Stimulated activated naive B cell treated with anti-CD40 and anti-IgM and Interleukin-4, amounts not matched to agents 10 μg/mL and 1 μg/mL and 100 μg/mL, for 72 hours (primary cell): ENCODE data around the gene GPR162.

Source experiments
- ATAC-seq, 2 donors: fragments of 150-1000 bp; cut with Tn5 transposase; replicated peaks; 2 replicates each; pipeline ENCODE4 v1.10.0; 2021; ENCODE audit warnings: moderate library complexity in 1 of 2
- DNase-seq: peaks from one replicate; pipeline ENCODE4 v3.0.0; 2021
- H3K27ac Mint-ChIP-seq: one replicate; pipeline ENCODE4 v1.8.0; 2022; ENCODE audit warnings: mild to moderate bottlenecking, mixed read lengths
- H3K27me3 Mint-ChIP-seq, 2 donors: one replicate each; pipeline ENCODE4 v1.8.0; 2022; ENCODE audit warnings: mixed read lengths in 2 of 2
- H3K36me3 Mint-ChIP-seq, 2 donors: one replicate each; pipeline ENCODE4 v1.8.0; 2022; ENCODE audit warnings: mixed read lengths in 2 of 2, mild to moderate bottlenecking in 1 of 2
- H3K4me1 Mint-ChIP-seq, 2 donors: one replicate each; pipeline ENCODE4 v1.8.0; 2022; ENCODE audit warnings: mixed read lengths in 2 of 2, mild to moderate bottlenecking in 1 of 2
- H3K4me3 Mint-ChIP-seq, 2 donors: one replicate each; pipeline ENCODE4 v1.8.0; 2022; ENCODE audit warnings: mild to moderate bottlenecking in 2 of 2, mixed read lengths in 2 of 2, moderate library complexity in 1 of 2
- H3K9me3 Mint-ChIP-seq, 2 donors: one replicate each; pipeline ENCODE4 v1.8.0; 2022; ENCODE audit warnings: mixed read lengths in 2 of 2, mild to moderate bottlenecking in 1 of 2

The GPR162 gene

DNA sequence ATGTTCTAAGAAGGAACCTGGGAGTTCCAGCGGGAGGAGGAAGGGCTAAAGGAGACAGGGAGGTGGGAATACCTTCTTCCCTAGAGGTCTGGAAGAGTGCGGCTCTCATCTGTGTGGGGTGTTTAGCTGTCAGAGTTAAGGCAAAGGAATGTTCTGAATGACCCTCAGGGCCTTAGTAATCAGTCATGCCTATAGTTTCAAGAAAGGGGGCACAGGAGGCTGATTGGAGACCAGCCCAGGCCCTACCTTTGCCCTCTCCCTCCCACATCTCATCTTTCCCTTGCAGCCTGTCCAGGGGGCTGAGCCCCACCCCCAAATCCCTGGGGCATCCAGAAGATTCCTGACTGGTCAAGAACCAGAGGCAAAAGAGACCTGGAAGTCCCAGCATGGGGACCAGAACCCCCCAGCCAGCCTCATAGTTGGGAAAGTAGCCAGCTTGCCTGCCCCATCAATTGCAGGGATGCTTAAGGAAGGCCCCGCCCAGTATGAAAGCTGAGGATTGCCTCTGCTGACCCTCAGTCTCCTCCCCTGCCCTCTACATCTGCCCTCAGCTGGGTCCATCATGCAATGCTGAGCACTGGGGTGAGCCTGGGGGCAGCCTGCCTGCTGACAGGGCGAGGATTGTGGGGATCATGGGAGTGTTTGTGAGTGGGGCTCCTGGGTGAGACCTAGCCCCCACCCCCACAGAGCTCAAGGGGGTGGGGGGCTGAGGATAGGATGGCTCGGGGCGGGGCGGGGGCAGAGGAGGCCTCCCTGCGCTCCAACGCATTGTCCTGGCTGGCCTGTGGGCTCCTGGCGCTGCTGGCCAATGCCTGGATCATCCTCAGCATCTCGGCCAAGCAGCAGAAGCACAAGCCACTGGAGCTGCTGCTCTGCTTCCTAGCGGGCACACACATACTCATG, 1.8 kb downstream of the GPR162 start:
- no peak overlapping the region for H3K4me3 Mint-ChIP-seq
- H3K27ac Mint-ChIP-seq: no peak overlapping the region
- H3K4me1 Mint-ChIP-seq: peaks cover 25 to 35% of the 10 kb centered on the region in 2 donors
- DNase-seq: no peak
- no peaks in the 10 kb centered on the region for H3K9me3 Mint-ChIP-seq
- no peak for ATAC-seq
- peaks cover 72 to 96% of the 10 kb centered on the region in 2 donors for H3K27me3 Mint-ChIP-seq
- peaks cover 0 to 1% of the 10 kb centered on the region in 2 donors for H3K36me3 Mint-ChIP-seq

DNA sequence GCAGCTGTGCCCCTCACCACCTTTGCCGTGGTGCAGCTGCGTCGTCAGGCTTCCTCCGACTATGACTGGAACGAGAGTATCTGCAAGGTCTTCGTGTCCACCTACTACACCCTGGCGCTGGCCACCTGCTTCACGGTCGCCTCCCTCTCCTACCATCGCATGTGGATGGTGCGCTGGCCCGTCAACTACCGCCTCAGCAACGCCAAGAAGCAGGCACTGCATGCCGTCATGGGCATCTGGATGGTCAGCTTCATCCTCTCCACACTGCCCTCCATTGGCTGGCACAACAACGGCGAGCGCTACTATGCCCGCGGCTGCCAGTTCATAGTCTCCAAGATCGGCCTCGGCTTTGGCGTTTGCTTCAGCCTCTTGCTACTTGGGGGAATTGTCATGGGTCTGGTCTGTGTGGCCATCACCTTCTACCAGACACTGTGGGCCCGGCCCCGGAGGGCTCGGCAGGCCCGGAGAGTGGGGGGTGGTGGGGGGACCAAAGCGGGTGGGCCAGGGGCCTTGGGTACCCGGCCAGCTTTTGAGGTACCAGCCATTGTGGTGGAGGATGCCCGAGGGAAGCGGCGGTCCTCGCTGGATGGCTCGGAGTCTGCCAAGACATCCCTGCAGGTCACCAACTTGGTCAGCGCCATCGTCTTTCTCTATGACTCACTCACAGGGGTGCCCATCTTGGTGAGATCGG, 2.6 kb downstream of the GPR162 start:
- DNase-seq: no peak
- no peak for ATAC-seq
- no peak overlapping the region for H3K27ac Mint-ChIP-seq
- H3K27me3 Mint-ChIP-seq: peaks cover 78 to 94% of the 10 kb centered on the region in 2 donors
- H3K36me3 Mint-ChIP-seq: peaks cover 0 to 1% of the 10 kb centered on the region in 2 donors
- peaks cover 30 to 41% of the 10 kb centered on the region in 2 donors for H3K4me1 Mint-ChIP-seq
- no peak overlapping the region for H3K4me3 Mint-ChIP-seq
- no peaks in the 10 kb centered on the region for H3K9me3 Mint-ChIP-seq

DNA sequence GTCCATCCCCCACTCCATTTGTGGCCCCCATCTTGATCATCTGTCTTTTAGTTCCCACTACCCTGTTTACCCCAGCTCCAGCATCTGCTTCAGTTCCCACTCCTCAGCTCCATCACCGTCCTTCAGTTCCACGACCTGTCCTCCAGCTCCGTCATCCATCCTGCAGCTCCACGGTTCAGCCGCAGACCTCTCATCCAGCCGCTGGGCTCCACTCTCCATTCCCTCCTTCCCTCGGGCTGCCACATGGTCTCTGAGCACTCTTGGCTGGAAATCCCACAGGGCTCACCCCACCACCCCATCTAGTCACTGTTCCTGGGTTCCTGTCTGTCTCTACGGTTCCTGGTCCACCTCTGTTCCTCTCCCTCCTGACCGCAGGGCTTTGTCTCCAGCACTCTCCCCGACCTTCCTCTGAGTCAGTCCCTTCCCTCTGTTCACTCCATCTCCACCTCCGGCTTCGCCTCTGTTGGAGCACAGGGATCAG, 3.3 kb downstream of the GPR162 start:
- H3K9me3 Mint-ChIP-seq: no peaks in the 10 kb centered on the region
- H3K27ac Mint-ChIP-seq: no peak overlapping the region
- H3K36me3 Mint-ChIP-seq: peaks cover 0 to 1% of the 10 kb centered on the region in 2 donors
- peaks cover 82 to 94% of the 10 kb centered on the region in 2 donors for H3K27me3 Mint-ChIP-seq
- no peak overlapping the region for H3K4me3 Mint-ChIP-seq
- no peak for DNase-seq
- H3K4me1 Mint-ChIP-seq: peaks cover 33 to 46% of the 10 kb centered on the region in 2 donors
- ATAC-seq: no peak

DNA sequence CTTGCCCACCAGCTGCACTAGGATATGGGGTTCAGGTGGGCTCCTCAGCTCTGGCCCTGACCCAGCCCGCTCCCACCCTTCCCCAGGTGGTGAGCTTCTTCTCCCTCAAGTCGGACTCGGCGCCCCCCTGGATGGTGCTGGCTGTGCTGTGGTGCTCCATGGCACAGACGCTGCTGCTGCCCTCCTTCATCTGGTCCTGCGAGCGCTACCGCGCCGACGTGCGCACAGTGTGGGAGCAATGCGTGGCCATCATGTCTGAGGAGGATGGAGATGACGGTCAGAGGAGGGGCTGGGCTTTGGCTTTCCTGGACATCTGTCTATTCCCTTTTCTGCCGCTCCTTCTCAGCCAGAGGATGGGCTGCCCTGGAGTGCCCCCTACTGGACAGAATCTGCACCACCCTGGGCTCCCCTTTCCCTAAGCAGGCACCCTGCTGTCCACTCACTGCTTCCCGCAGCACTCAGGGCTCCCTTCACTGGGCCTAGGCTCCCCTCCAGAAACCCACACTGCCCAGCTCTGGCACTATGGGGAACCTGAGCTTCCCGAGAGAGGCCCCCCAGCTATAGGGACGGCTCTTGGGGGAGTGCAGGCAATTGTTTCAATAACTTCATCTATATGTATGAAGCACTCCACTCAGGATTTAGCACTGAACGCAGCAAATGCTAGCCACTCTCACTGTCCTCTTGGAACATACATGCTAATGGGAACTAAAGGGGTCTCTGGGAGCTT, 3.9 kb downstream of the GPR162 start:
- peaks cover 85 to 94% of the 10 kb centered on the region in 2 donors for H3K27me3 Mint-ChIP-seq
- H3K9me3 Mint-ChIP-seq: no peaks in the 10 kb centered on the region
- no peaks in the 10 kb centered on the region for H3K36me3 Mint-ChIP-seq
- H3K4me3 Mint-ChIP-seq: no peak overlapping the region
- peaks cover 33 to 46% of the 10 kb centered on the region in 2 donors for H3K4me1 Mint-ChIP-seq
- ATAC-seq (peak; percentile 81), DNase-seq (peak; percentile 66)
- no peak overlapping the region for H3K27ac Mint-ChIP-seq

DNA sequence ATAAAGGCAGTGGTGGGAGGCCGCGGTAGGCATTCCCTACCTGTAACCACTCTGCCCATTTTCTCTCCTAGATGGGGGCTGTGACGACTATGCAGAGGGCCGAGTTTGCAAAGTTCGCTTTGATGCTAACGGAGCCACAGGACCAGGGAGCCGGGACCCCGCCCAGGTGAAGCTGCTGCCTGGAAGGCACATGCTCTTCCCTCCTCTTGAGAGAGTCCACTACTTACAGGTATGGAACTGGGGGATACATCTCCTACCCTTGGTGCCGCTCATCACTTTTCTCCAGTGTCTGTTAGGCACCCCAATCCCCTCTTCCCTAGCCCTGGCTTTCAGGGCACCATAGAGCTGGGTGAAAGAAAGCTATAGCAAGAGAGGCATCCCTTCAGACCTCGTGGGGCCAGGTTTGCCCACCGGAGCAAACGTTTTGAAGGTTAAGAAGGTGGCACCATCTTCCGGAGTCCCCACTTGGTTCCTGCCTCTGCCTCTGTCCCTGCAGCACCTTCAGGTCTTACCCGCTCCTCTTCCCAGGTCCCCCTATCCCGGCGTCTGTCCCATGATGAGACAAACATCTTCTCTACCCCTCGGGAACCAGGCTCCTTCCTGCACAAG, 4.6 kb downstream of the GPR162 start:
- Mint-ChIP-seq H3K4me3 (no peak overlapping the region), H3K4me1 (peaks cover 29 to 40% of the 10 kb centered on the region in 2 donors), H3K27ac (peak overlapping the region; percentile 62), H3K36me3 (no peaks in the 10 kb centered on the region), H3K9me3 (no peaks in the 10 kb centered on the region), H3K27me3 (peaks cover 85 to 94% of the 10 kb centered on the region in 2 donors)
- DNase-seq (no peak), ATAC-seq (no peak)

DNA sequence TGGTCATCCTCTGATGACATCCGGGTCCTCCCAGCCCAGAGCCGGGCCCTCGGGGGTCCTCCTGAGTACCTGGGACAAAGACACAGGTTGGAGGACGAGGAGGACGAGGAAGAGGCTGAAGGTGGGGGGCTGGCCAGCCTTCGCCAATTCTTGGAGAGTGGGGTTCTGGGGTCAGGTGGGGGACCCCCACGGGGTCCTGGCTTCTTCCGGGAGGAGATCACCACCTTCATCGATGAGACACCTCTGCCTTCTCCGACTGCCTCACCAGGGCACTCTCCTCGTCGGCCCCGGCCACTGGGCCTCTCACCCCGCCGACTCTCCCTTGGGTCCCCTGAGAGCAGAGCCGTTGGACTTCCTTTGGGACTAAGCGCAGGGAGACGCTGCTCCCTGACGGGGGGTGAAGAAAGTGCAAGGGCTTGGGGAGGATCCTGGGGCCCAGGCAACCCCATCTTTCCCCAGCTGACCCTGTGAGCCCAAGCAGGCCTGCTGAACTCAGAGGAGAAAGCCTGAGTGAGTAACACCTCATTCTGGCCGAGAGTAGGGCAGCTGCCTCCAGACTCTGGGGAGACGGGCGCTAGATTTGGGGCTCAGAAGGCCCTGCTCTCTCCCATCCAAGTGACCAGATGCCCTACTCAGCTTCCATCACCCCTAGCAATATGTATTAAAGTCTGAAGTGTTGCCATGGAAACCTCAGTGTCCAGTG, 5.3 kb downstream of the GPR162 start:
- no peak for ATAC-seq
- Mint-ChIP-seq H3K27ac (peak overlapping the region; percentile 62), H3K4me3 (peak overlapping the region; percentile 44 to 64), H3K9me3 (no peaks in the 10 kb centered on the region), H3K36me3 (no peaks in the 10 kb centered on the region), H3K27me3 (peaks cover 88 to 96% of the 10 kb centered on the region in 2 donors), H3K4me1 (peaks cover 27 to 35% of the 10 kb centered on the region in 2 donors)
- no peak for DNase-seq

DNA sequence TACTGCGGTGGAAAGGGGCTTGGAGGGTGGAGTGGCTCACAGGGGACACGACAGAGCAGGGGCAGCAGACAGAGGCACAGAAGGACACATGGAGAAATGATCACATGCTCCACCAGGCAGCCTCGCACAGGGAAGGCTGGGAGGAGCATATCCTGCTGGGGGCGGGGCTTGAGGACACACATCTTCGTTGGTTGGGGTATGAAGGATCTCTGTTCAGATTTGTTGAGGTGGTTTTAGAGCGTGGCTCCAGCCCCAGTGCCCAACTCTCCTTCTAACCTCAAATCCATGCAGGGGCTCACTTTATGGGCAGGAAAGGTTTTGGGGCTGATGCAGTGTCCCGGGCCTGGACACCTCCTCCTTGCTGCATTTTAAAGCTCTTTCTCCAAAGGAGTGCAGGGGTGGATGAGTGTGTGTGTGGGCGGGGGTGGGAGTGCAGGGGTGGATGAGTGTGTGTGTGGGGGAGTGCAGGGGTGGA, 5.9 kb downstream of the GPR162 start:
- H3K36me3 Mint-ChIP-seq: no peaks in the 10 kb centered on the region
- peak overlapping the region; percentile 40 for H3K27ac Mint-ChIP-seq
- peaks cover 24 to 30% of the 10 kb centered on the region in 2 donors for H3K4me1 Mint-ChIP-seq
- H3K9me3 Mint-ChIP-seq: no peaks in the 10 kb centered on the region
- DNase-seq: no peak
- H3K4me3 Mint-ChIP-seq: peak overlapping the region; percentile 44 to 64
- peaks cover 86 to 94% of the 10 kb centered on the region in 2 donors for H3K27me3 Mint-ChIP-seq
- ATAC-seq: no peak

DNA sequence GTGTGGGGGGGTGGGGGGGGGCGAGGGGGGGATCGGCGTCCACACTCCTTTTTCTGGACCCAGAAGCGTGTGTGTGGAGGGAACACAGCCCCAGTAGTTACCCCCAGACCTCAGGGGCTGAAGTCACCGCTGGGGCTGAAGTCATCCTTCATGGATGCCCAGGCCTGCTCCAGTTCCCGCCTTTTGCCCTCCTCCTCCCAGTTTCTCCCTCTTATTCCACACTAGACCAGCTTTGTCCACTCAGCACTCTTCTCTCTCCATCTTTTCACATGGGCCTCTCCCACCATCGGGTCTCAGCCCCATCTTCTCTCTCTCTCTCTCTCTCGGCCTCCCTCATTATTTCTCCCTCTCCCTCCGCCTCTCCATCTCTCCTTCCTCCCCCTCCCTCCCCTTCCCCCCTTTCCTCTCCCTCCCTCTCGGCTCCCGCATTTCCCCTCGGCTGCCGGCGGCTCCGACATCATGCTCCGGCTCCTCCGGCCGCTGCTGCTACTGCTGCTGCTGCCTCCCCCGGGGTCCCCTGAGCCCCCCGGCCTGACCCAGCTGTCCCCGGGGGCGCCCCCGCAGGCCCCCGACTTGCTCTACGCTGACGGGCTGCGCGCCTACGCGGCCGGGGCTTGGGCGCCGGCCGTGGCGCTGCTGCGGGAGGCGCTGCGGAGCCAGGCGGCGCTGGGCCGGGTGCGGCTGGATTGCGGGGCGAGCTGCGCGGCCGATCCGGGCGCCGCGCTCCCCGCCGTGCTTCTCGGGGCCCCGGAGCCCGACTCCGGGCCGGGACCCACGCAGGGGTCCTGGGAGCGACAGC, 6.6 kb downstream of the GPR162 start, which contains the start of gene P3H3:
P3H3 (plus strand) TSS at position 426 of the 799 bp plus-strand sequence; CDS start at position 460, 34 bp downstream.
- no peaks in the 10 kb centered on the region for H3K9me3 Mint-ChIP-seq
- peak within 1 kb of the TSS; percentile 76 for H3K27ac Mint-ChIP-seq
- peaks cover 79 to 88% of the 10 kb centered on the region in 2 donors for H3K27me3 Mint-ChIP-seq
- H3K4me3 Mint-ChIP-seq: peak within 1 kb of the TSS; percentile 78 to 85
- ATAC-seq (peak; percentile 9 to 23), DNase-seq (no peak)
- peaks cover 21 to 30% of the 10 kb centered on the region in 2 donors for H3K4me1 Mint-ChIP-seq
- H3K36me3 Mint-ChIP-seq: no peaks in the 10 kb centered on the region

DNA sequence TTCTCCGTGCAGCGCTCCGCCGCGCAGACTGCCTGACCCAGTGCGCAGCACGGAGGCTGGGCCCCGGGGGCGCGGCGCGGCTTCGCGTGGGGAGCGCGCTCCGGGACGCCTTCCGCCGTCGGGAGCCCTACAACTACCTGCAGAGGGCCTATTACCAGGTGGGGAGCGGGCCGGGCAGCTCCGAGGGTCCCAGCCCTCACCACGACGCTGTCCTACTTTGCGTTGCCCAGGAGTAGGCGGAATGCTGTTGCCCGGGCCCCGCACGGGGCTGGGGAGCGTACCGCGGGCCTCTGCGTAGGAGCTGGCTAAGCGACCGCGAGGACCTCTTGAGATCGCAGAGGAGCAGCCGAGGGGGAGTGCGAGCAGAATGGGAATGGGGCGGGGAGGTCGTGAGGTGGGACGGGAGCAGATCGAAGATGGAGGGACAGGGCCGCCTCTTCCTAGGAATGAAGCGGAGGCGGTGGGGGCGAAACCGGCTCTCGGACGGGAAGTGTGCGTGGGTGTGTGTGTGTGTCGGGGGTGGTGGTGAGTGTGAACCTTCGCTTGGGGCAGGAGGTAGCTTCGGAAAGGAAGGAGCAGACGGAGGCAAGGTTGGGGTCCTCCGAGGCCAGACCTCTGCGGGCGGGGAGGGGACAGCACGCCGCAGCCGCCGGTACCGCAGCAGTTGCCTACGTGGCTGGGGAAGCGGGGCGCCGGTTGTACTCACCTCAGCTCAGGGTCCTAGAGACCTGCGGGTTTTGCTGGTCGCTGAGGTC, 7.3 kb downstream of the GPR162 start:
- ATAC-seq: peak; percentile 43 to 59

DNA sequence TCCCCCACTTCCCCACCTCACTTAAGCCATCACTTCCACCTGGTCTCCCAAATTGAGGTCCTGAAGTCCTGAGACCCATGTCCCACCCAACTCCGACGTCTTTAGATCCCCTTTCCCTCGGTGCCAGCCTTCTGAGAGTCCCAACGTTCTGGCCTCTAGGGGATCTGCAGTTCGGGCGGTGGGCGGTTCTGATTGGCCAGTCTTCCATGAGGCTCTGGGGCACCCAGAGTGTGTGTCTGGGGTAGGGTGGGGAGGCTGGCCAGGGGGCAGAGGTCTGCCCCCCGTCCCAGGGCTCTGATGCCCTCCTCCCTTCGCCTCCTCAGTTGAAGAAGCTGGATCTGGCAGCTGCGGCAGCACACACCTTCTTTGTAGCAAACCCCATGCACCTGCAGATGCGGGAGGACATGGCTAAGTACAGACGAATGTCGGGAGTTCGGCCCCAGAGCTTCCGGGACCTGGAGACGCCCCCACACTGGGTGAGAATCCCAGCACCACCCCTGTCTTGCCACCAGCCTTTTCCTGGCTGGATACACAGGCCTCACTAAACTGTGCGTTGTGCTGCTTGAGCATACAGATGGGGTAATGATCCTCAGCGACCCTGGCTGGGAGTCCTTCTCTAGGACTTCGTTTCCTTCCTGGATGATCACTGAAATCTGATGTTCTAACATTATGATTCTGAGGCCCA, 8.1 kb downstream of the GPR162 start:
- Mint-ChIP-seq H3K36me3 (no peaks in the 10 kb centered on the region), H3K9me3 (no peaks in the 10 kb centered on the region), H3K27me3 (peaks cover 71 to 85% of the 10 kb centered on the region in 2 donors), H3K4me1 (peaks cover 21 to 30% of the 10 kb centered on the region in 2 donors), H3K4me3 (peak overlapping the region; percentile 78 to 85), H3K27ac (peak overlapping the region; percentile 76)
- no peak for DNase-seq
- ATAC-seq: no peak

More for the DNA sequence above, 7.3 kb downstream of the GPR162 start:
- H3K4me3 Mint-ChIP-seq: peak overlapping the region; percentile 78 to 85
- peaks cover 74 to 90% of the 10 kb centered on the region in 2 donors for H3K27me3 Mint-ChIP-seq
- peak overlapping the region; percentile 76 for H3K27ac Mint-ChIP-seq
- DNase-seq: no peak
- H3K9me3 Mint-ChIP-seq: no peaks in the 10 kb centered on the region
- H3K4me1 Mint-ChIP-seq: peaks cover 21 to 30% of the 10 kb centered on the region in 2 donors
- no peaks in the 10 kb centered on the region for H3K36me3 Mint-ChIP-seq

DNA sequence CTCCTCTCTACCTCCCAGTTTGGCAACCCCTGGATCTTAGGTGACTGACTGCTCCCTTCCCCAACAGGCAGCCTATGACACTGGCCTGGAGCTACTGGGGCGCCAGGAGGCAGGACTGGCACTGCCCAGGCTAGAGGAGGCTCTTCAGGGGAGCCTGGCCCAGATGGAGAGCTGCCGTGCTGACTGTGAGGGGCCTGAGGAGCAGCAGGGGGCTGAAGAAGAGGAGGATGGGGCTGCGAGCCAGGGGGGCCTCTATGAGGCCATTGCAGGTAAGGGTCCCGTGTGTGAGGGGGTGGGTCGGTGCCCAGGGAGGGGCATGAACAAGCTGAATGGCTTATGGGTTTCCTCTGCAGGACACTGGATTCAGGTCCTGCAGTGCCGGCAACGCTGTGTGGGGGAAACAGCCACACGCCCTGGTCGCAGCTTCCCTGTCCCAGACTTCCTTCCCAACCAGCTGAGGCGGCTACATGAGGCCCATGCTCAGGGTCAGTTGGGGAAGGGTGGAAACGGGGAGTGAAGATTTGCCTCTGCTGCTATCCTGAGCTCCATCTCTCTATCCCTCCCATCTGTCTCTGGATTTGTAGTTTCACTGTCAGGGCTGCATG, 8.8 kb downstream of the GPR162 start:
- peaks cover 64 to 83% of the 10 kb centered on the region in 2 donors for H3K27me3 Mint-ChIP-seq
- H3K9me3 Mint-ChIP-seq: no peaks in the 10 kb centered on the region
- H3K27ac Mint-ChIP-seq: no peak overlapping the region
- H3K4me3 Mint-ChIP-seq: no peak overlapping the region
- ATAC-seq: no peak
- DNase-seq: no peak
- H3K4me1 Mint-ChIP-seq: peaks cover 19 to 28% of the 10 kb centered on the region in 2 donors
- no peaks in the 10 kb centered on the region for H3K36me3 Mint-ChIP-seq
